Adrenal gland (tissue), 5 donors: ENCODE data around the gene CDK15.

Experiments
- CTCF ChIP-seq, 6 experiments: fragments of 450-650 bp in 4 of 6; fragments of 200-600 bp in 2 of 6; sonication (generic) in 1 of 6; IDR thresholded peaks; 1 replicate in 5 of 6; 2 replicates in 1 of 6; pipeline versions ENCODE4 v1.5.1 to v1.8.0; 2016 to 2021; ENCODE audit warnings: antibody characterized with exemption in 6 of 6, mild to moderate bottlenecking in 2 of 6, moderate library complexity in 1 of 6
- POLR2A ChIP-seq, 2 donors: fragments of 450-650 bp; IDR thresholded peaks; one replicate each; pipeline ENCODE4 v1.6.1; 2017; ENCODE audit warnings: antibody characterized with exemption in 2 of 2, mild to moderate bottlenecking in 2 of 2, moderate library complexity in 1 of 2
- donor health status: DM: no; HTN: no; CAD: no.

DNA sequence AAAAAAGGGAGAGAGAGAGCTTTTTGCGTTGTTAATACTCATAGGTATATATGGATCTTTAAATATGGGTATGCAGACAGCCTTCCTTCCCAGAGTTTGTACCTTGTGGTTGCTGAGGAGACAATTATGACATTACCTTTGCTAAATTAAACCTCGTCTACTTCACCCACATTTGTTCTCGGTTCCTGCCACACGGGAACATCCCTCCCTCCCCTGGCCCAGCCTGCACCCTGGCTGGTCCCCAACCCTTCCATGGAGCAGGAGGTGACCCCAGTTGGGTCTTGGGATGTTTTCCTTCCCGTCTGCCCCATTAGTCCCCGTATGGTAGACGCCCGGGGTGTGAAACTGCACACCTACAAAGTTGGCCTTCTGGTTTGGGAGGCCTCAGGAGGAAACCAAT, 122.0 kb downstream of the CDK15 start:
- no peak for TF ChIP-seq CTCF (IDR thresholded peaks at IDR 0.05)
- TF ChIP-seq POLR2A (IDR thresholded peaks at IDR 0.05) = no peak
